Measurements from ENCODE around the gene KCNJ16.

- no peak for TF ChIP-seq NBN (conservative IDR thresholded peaks at IDR 0.05)
- no peak for TF ChIP-seq MEIS2 (CRISPR knock-in tag; IDR thresholded peaks at IDR 0.05)
- TF ChIP-seq MAX (IDR thresholded peaks at IDR 0.05) = no peak
- TF ChIP-seq ZNF503 (CRISPR knock-in tag; IDR thresholded peaks at IDR 0.05) = no peak
- TF ChIP-seq CTCF (CRISPR knock-in tag; IDR thresholded peaks at IDR 0.05) = no peak
- no peak for TF ChIP-seq EZH2 (conservative IDR thresholded peaks at IDR 0.05; ENCODE audit: low read depth, low read length)
- no peak for TF ChIP-seq ZNF879 (CRISPR knock-in tag; IDR thresholded peaks at IDR 0.05)
- no peak for TF ChIP-seq SALL2 (CRISPR knock-in tag; IDR thresholded peaks at IDR 0.05)
These were observed 109.2 kb downstream of the KCNJ16 start for GRCh38 chr17:70184207-70184606.

Measured in HepG2 (cell line).